HepG2 (cell line): ENCODE results near the gene DQX1. TPM values are rescaled to one million over a fixed set of nuclear protein-coding genes. Genes with fewer than 3 reads are reported as not detected.

Source experiments
- BCL3 ChIP-seq: sonication (generic); formaldehyde crosslinking; IDR thresholded peaks from 2 replicates; pipeline ENCODE4 v1.5.1; 2020; ENCODE audit warnings: mild to moderate bottlenecking, missing genetic modification reagents, moderate library complexity
- CREM ChIP-seq, 2 experiments: sonication (generic) in 1 of 2; formaldehyde crosslinking in 1 of 2; IDR thresholded peaks; 2 replicates each; pipeline versions ENCODE4 v1.4.0 to v1.6.1; 2016 to 2020; ENCODE audit warnings: antibody characterized with exemption in 1 of 2, mild to moderate bottlenecking in 1 of 2, missing genetic modification reagents in 1 of 2
- GMEB1 ChIP-seq: sonication (generic); formaldehyde crosslinking; IDR thresholded peaks from 2 replicates; pipeline ENCODE4 v1.5.1; 2020; ENCODE audit warnings: missing genetic modification reagents, mild to moderate bottlenecking, borderline replicate concordance
- HDAC1 ChIP-seq: sonication (generic); formaldehyde crosslinking; IDR thresholded peaks from 2 replicates; pipeline ENCODE4 v1.5.1; 2020; ENCODE audit warnings: mild to moderate bottlenecking, missing genetic modification reagents
- HDAC6 ChIP-seq: fragments of 200-600 bp; sonication (generic); IDR thresholded peaks from 2 replicates; pipeline ENCODE4 v1.7.0; 2017; ENCODE audit warnings: mild to moderate bottlenecking, antibody characterized with exemption, low read length, low read depth
- IRF9 ChIP-seq: sonication (generic); formaldehyde crosslinking; IDR thresholded peaks from 2 replicates; pipeline ENCODE4 v1.8.0; 2022; ENCODE audit warnings: missing genetic modification reagents, mild to moderate bottlenecking, borderline replicate concordance
- NAIF1 ChIP-seq: sonication (generic); formaldehyde crosslinking; IDR thresholded peaks from 2 replicates; pipeline ENCODE4 v1.5.0; 2020; ENCODE audit warnings: mild to moderate bottlenecking, missing genetic modification reagents, borderline replicate concordance
- REXO4 ChIP-seq: sonication (generic); formaldehyde crosslinking; IDR thresholded peaks from 2 replicates; pipeline ENCODE4 v1.8.0; 2022; ENCODE audit warnings: missing genetic modification reagents, mild to moderate bottlenecking, borderline replicate concordance
- SMYD3 ChIP-seq: sonication (generic); formaldehyde crosslinking; IDR thresholded peaks from 2 replicates; pipeline ENCODE4 v1.8.1; 2023; ENCODE audit warnings: mild to moderate bottlenecking, missing genetic modification reagents
- ZBTB46 ChIP-seq: sonication (generic); formaldehyde crosslinking; IDR thresholded peaks from 2 replicates; pipeline ENCODE4 v1.4.0; 2020; ENCODE audit warnings: mild to moderate bottlenecking, missing genetic modification reagents, borderline replicate concordance
- ZNF121 ChIP-seq: sonication (generic); formaldehyde crosslinking; IDR thresholded peaks from 2 replicates; pipeline ENCODE4 v1.5.0; 2020; ENCODE audit warnings: mild to moderate bottlenecking, missing genetic modification reagents
- ZNF24 ChIP-seq: fragments of 450-650 bp; IDR thresholded peaks from 2 replicates; pipeline ENCODE4 v1.6.1; 2017; ENCODE audit warnings: antibody characterized with exemption, mild to moderate bottlenecking
- ZNF468 ChIP-seq: sonication (generic); formaldehyde crosslinking; IDR thresholded peaks from 2 replicates; pipeline ENCODE4 v1.8.0; 2022; ENCODE audit warnings: mild to moderate bottlenecking, moderate library complexity, missing genetic modification reagents
- ZNF546 ChIP-seq: sonication (generic); formaldehyde crosslinking; conservative IDR thresholded peaks from 2 replicates; pipeline ENCODE4 v1.8.1; 2023; ENCODE audit warnings: mild to moderate bottlenecking, missing genetic modification reagents
- ZNF562 ChIP-seq: sonication (generic); formaldehyde crosslinking; IDR thresholded peaks from 2 replicates; pipeline ENCODE4 v1.8.0; 2022; ENCODE audit warnings: missing genetic modification reagents, borderline replicate concordance
- ZNF614 ChIP-seq: IDR thresholded peaks from 2 replicates; pipeline ENCODE4 v1.6.1; 2018; ENCODE audit warnings: missing biosample characterization, missing genetic modification reagents, inconsistent platforms, borderline replicate concordance
- ZNF7 ChIP-seq: IDR thresholded peaks from 2 replicates; pipeline ENCODE4 v1.6.1; 2016; ENCODE audit warnings: missing biosample characterization, missing genetic modification reagents
- polyA plus RNA-seq, 8 experiments: library from polyadenylated mRNA; depleted of rRNA in 3 of 8; stranded (reverse) in 7 of 8; unstranded in 1 of 8; fragments of >200 nt; fragmentation: Illumina TruSeq in 4 of 8; extraction: Trizol in 4 of 8; gene quantifications; 2 replicates each; pipeline versions ENCODE4 v1.2.1 to v1.2.3, GENCODE V29; 2011 to 2016; ENCODE audit warnings: low read depth in 4 of 8, missing spikeins in 1 of 8, mixed read lengths in 1 of 8; ENCODE audit not compliant: insufficient read depth in 1 of 8
- total RNA-seq, 5 experiments: library from RNA; depleted of rRNA; stranded (reverse); fragments of >200 nt; fragmentation: Illumina TruSeq; extraction: Trizol; gene quantifications; 2 replicates each; pipeline ENCODE4 v1.2.3, GENCODE V29; 2016; ENCODE audit warnings: low read depth in 1 of 5
- TF ChIP-seq, protein P1 (sequence below), 2 experiments: IDR thresholded peaks; 2 replicates each; pipeline ENCODE4 v1.6.1; 2011 to 2012; ENCODE audit warnings: low read length in 2 of 2, borderline replicate concordance in 1 of 2, low read depth in 1 of 2, mild to moderate bottlenecking in 1 of 2, moderate library complexity in 1 of 2

The DQX1 gene
- total and polyA plus RNA-seq, 2 of the 13 experiments (the other 11 are each of a cell fraction or from before 2014, with no cell fraction given) = 27.6 to 89.8 TPM

DNA sequence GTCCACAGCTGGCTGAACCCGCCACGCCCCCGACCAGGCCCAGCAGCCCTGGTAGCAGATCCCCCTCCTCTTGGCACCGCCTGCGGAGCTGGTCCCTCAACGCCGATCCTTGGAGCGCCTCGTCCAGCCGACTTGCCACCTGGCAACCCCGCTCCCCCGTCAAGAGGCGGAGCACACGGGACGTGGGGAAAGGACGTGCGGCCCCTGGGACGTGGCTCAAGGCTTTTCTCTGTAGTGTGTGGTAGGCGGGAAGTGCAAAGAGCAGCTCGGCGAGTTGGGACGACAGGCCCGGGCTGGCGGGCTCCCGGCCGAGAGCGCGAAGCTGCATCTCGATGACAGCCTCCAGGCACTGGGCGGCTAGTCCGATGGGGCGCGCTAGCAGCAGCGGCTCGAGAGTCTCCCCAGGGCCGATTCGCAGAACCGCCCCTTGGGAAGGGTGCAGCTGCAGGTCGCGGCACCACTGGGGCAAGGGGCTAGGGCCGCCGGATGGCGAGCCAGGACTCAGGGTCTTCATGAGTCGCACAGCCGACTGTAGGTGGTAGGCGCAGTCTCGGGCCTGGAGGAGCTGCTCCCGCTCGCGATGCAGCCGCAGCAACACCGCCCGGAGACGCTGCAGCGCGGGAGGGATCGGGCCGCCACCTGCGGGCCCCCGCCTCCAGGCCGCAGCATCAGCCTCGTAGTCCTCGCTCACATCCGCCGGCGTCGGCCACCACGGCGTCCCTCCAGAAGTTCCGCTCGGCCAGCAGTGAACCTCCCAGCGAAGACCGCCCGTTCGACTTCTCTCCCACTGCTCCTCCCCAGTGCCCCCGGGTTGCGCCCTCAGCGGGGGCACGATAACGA is 43.9 kb downstream of the DQX1 start (continued):
- TF ChIP-seq IRF9 (0 out of 2 replicates have a peak, but pooled peaks have one; percentile 23), GMEB1 (no peak; the same call in 1 of the 2 replicates), ZBTB46 (CRISPR knock-in tag) (no peak), ZNF546 (no peak), HDAC6 (no peak), NAIF1 (no peak; the same call in 1 of the 2 replicates), ZNF614 (CRISPR knock-in tag) (peak; percentile 17; the same call in 1 of the 2 replicates), BCL3 (CRISPR knock-in tag) (peak; percentile 91), HDAC1 (CRISPR knock-in tag) (0 out of 2 replicates have a peak, but pooled peaks have one; percentile 52), ZNF7 (CRISPR knock-in tag) (0 out of 2 replicates have a peak, but pooled peaks have one; percentile 16), SMYD3 (peak; percentile 61), ZNF121 (peak; percentile 38; the same call in 1 of the 2 replicates), ZNF24 (no peak), ZNF562 (CRISPR knock-in tag) (no peak), CREM (IDR thresholded peaks at IDR 0.05) (no peak), CREM (CRISPR knock-in tag; IDR thresholded peaks at IDR 0.05) (no peak), ZNF468 (CRISPR knock-in tag) (peak; percentile 45; the same call in 1 of the 2 replicates), REXO4 (peak; percentile 70; the same call in 1 of the 2 replicates)
- TF ChIP-seq, protein P1, sequence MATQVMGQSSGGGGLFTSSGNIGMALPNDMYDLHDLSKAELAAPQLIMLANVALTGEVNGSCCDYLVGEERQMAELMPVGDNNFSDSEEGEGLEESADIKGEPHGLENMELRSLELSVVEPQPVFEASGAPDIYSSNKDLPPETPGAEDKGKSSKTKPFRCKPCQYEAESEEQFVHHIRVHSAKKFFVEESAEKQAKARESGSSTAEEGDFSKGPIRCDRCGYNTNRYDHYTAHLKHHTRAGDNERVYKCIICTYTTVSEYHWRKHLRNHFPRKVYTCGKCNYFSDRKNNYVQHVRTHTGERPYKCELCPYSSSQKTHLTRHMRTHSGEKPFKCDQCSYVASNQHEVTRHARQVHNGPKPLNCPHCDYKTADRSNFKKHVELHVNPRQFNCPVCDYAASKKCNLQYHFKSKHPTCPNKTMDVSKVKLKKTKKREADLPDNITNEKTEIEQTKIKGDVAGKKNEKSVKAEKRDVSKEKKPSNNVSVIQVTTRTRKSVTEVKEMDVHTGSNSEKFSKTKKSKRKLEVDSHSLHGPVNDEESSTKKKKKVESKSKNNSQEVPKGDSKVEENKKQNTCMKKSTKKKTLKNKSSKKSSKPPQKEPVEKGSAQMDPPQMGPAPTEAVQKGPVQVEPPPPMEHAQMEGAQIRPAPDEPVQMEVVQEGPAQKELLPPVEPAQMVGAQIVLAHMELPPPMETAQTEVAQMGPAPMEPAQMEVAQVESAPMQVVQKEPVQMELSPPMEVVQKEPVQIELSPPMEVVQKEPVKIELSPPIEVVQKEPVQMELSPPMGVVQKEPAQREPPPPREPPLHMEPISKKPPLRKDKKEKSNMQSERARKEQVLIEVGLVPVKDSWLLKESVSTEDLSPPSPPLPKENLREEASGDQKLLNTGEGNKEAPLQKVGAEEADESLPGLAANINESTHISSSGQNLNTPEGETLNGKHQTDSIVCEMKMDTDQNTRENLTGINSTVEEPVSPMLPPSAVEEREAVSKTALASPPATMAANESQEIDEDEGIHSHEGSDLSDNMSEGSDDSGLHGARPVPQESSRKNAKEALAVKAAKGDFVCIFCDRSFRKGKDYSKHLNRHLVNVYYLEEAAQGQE (IDR thresholded peaks at IDR 0.05; ENCODE audit: borderline replicate concordance in 1 of 2, low read depth in 1 of 2, low read length in 2 of 2) = no peak
